ENCODE measurements around the gene MEGF6. TPM values are rescaled to one million over a fixed set of nuclear protein-coding genes. Genes with fewer than 3 reads are reported as not detected.

MEGF6 gene
- total and polyA plus RNA-seq, 9 of the 15 experiments (the other 6 are each of a cell fraction or from before 2014, with no cell fraction given) = 0.03 to 1.7 (median 0.24) TPM; not detected in 3

DNA sequence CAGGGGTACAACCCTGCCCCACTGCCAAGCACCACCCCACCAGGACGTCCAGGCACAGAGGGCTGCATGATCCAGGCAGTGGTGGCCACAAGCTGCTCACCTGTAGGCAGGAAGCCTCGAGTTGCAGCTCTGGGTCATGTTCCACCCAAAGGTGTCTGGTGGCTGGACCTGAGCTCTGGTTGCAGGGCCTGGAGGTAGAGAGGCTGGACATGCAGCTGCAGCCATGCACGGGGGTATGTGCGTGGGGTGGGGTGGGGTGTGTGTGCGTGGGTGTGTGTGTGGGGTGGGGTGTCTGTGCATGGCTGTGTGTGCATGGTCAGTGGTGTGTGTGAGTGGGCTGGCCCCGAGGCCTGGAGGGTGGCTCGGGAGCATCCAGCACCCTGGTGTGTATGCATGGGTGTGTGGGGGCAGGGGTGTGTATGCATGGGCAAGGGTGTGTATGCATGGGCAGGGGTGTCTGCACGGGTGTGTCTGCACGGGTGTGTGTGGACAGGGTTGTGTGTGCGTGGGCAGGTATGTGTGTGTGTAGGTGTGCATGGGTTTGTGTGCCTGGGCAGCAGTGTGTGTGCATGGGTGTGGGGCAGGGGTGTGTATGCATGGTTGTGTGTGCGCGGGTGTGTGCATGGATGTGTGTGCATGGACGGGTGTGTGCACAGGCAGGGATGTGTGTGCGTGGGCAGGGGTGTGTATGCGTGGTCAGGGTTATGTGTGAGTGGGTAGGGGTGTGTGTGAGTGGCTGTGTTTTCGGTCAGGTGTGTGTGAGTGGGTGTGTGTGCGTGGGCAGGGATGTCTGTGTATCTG lies 141.3 kb downstream of the MEGF6 start:
- in situ Hi-C loops (cut with MboI) (no loop called here), intact Hi-C loops (cut with micrococcal nuclease) (no loop called here)
- no TSS peak for BruUV-seq (replicated peaks)
- DNase-seq (ENCODE audit: extremely low read depth in 1 of 4, low spot score in 3 of 4) = no peak
- TF ChIP-seq GTF2E2 (tag; IDR thresholded peaks at IDR 0.05) (no peak), ZNF217 (CRISPR knock-in tag; IDR thresholded peaks at IDR 0.05) (no peak), KDM1A (IDR thresholded peaks at IDR 0.05) (peak in 1 of 2 experiments; percentile 64; a peak in 1 of 4 replicates)
- TF ChIP-seq, protein P1, sequence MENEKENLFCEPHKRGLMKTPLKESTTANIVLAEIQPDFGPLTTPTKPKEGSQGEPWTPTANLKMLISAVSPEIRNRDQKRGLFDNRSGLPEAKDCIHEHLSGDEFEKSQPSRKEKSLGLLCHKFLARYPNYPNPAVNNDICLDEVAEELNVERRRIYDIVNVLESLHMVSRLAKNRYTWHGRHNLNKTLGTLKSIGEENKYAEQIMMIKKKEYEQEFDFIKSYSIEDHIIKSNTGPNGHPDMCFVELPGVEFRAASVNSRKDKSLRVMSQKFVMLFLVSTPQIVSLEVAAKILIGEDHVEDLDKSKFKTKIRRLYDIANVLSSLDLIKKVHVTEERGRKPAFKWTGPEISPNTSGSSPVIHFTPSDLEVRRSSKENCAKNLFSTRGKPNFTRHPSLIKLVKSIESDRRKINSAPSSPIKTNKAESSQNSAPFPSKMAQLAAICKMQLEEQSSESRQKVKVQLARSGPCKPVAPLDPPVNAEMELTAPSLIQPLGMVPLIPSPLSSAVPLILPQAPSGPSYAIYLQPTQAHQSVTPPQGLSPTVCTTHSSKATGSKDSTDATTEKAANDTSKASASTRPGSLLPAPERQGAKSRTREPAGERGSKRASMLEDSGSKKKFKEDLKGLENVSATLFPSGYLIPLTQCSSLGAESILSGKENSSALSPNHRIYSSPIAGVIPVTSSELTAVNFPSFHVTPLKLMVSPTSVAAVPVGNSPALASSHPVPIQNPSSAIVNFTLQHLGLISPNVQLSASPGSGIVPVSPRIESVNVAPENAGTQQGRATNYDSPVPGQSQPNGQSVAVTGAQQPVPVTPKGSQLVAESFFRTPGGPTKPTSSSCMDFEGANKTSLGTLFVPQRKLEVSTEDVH (IDR thresholded peaks at IDR 0.05; ENCODE audit: low read depth, partially characterized antibody) = no peak
- no peak overlapping the region; a peak in 1 of 4 replicates for H3K9ac ChIP-seq (ENCODE audit: insufficient read depth in 1 of 2, low read depth in 2 of 2, low read length in 2 of 2)
- no peak overlapping the region for H2AFZ ChIP-seq (ENCODE audit: low read depth, low read length)
- H3K27me3 ChIP-seq (ENCODE audit: control insufficient read depth in 2 of 2, insufficient read depth in 2 of 2, low read length in 2 of 2) = peaks cover 11 to 60% of the 10 kb centered on the region in 2 experiments; a peak in 4 of 5 replicates
- H3K4me1 ChIP-seq (replicated peaks in 1 of 2; ENCODE audit: control insufficient read depth in 2 of 2, insufficient read depth in 2 of 2, low read length in 2 of 2) = peaks cover 0 to 55% of the 10 kb centered on the region in 2 experiments; a peak in 3 of 5 replicates
- H3K4me2 ChIP-seq (ENCODE audit: insufficient read depth, low read length) = no peak overlapping the region
- POLR2A ChIA-PET = interaction anchor here (0.5 kb wide), 1 partner anchor 232 kb away, joined by 3 read pairs; no protein-coding TSS in a partner anchor
- CTCF ChIA-PET (ENCODE audit: low intra/inter-chr PET ratio) = no interaction called here
- no peaks in the 10 kb centered on the region for H3K9me3 ChIP-seq (replicated peaks; ENCODE audit: control insufficient read depth, insufficient read depth, low read depth, low read length)
- H3K9me1 ChIP-seq (ENCODE audit: control insufficient read depth, insufficient read depth, low read length) = peaks cover 4% of the 10 kb centered on the region
- no peak for FAIRE-seq
- no peak for ATAC-seq
- WGBS (ENCODE audit: insufficient coverage, low coverage, missing lambda C conversion rate) = 12% methylated on average over 16 of the region's 17 CpGs
- H4K20me1 ChIP-seq (replicated peaks; ENCODE audit: control insufficient read depth, insufficient read depth, low read length) = peaks cover 17% of the 10 kb centered on the region
- H3K36me3 ChIP-seq (ENCODE audit: control insufficient read depth, insufficient read depth, low read length) = no peaks in the 10 kb centered on the region
- H3K4me3 ChIP-seq = no peak overlapping the region
- H3K27ac ChIP-seq (ENCODE audit: extremely low read depth, low read depth, low read length) = no peak overlapping the region
- no peaks in the 10 kb centered on the region for H3K79me2 ChIP-seq (ENCODE audit: control insufficient read depth, insufficient read depth, low read length)

Data from K562 (cell line).